NCI-H82 treated with DMSO at 0.1 percent for 48 hours (cell line): ENCODE results near the gene FAHD1.
"Not testable (repeated sequence)": the region's sequence is repeated elsewhere in the genome, so short reads cannot be mapped to it uniquely, and the experiment has no call there.

Experiments
- DNase-seq: peaks from one replicate; lab custom pipeline; 2025; ENCODE audit not compliant: unreplicated experiment; lab: John Stamatoyannopoulos, UW

The FAHD1 gene

GRCh38 chr16:1839554-1839953 is 12.5 kb downstream of the FAHD1 start:
- DNase-seq = no peak

- DNase-seq = no peak
These were observed 19.0 kb downstream of the FAHD1 start for GRCh38 chr16:1845985-1846384.

GRCh38 chr16:1846416-1846815 is 19.4 kb downstream of the FAHD1 start:
- no peak for DNase-seq

DNA sequence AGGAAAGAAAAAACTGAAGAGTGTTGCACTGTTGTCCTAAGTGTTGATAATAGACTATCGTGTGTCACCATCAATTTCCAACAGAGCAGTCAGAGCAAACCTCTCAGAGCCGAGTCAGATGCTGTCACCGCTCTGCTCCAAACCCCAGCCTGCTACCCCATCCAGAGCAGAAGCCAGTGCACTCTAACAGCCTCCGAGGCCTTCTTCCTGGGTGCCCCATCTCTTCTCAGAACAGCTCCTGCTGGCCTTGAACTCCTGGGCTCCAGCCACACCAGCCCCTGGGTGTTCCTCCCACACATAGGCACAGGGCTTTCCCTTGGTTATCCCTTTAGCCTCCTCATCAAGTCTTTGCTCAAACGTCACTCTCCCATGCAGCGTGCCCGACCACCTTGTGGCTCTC is 24.0 kb downstream of the FAHD1 start:
- no peak for DNase-seq

DNA sequence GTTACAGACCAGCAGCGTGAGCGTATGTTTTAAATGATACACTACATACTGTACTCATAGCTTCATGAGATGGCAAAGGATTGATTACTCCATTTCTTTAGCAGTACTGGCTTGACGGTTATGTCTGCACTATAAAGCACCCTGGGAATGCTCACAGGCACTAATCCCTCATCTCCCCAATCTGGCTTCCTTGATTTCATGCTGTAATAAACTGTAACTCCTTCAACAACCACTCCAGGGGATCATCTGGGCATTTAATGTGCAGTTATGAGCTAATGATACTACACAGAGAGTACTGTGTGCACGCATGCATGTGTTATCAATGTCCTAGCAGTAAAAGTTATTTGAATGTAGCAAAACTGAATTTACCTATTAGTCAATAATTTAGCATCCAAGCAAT is 24.8 kb downstream of the FAHD1 start:
- DNase-seq = no peak

GRCh38 chr16:1857433-1858097 is 30.6 kb downstream of the FAHD1 start:
- DNase-seq = no peak

GRCh38 chr16:1858189-1858865 is 31.3 kb downstream of the FAHD1 start:
- no peak for DNase-seq

DNA sequence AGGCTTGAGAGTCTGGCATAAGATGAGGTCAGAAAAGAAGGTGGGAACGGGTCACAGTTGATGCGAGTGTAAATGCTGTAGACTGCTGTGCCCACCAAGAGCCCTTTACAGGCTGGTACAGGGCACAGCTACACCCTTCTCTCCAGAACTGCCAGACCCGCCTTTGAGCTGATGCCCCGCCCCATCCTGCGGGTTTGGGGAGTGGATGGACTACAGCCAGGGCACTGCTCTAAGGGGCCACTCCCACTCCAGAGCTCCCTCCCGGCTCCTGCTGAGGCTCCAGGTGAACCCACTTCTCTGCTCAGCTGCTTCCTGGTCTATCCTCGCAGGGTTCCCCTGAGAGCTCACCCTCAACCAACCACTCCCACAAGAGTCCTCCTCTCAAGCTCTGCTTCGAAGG is 32.6 kb downstream of the FAHD1 start:
- DNase-seq = no peak

GRCh38 chr16:1861730-1862129 is 34.7 kb downstream of the FAHD1 start:
- no peak for DNase-seq

GRCh38 chr16:1862394-1862793 is 35.4 kb downstream of the FAHD1 start:
- no peak for DNase-seq

- no peak for DNase-seq
These were observed 36.9 kb downstream of the FAHD1 start for GRCh38 chr16:1863681-1864460.

DNA sequence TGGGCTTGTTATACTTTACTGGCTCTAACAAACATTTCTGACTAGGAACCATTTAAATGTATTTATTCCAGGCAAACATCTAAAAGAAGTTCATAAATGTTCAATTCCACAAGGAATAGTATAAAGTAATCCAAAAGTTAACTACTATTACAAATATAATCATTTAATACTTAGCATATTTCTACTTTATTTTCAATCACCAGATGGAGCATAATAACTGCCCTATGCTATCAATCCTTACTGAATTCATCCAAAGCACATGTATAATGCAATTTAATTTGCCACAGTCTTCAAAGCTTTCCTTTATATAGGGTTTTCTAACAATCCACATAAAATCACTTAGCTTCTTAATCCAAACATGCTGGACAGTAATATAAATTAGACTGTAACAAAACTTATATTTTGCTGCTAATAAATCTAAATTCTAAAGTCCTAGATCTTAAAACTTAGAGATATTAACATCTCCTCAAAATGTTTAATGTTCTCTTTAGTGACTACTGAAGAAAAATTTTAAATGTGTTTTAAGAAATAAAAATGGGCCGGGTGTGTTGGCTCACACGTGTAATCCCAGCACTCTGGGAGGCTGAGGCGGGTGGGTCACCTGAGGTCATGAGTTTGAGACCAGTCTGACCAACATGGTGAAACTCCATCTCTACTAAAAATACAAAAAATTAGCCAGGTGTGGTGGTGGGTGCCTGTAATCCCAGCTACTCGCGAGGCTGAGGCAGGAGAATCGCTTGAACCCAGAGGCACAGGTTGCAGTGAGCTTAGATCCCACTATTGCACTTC is 39.1 kb downstream of the FAHD1 start:
- DNase-seq = no peak

DNA sequence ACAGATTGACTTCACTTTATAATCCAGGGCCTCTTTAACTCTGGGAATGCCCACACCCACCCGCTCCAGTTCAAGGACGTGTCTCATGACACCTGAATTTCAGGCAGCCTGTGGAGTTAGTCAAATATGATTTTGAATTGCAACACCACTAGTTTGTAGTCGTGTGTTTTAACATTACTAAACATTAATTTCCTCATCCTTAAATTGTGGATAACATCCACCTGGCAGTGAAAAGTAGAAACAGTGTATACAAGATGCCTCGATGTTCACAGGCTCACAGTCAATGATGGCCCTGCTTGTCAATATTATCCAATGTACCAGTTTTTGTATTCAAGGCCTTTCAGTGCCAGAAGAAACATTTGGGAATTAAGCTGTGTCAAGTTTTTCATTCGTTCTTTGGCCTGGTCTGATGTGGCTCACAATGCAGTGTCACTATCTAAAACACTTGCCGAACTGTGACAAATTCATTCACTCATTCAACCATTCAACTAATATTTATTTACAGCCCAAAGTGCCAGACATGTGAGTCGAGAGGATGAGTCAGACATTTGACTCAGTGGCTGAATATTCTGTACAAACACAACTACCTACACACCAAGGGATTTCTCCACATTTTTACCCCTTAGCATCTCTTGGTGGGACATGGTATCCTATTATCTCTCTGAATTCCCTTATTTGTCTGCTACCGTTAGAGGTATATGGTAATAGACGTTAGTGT is 43.5 kb downstream of the FAHD1 start:
- DNase-seq = no peak

- peak; percentile 52 for DNase-seq
These were observed 45.1 kb downstream of the FAHD1 start, which contains the start of gene MEIOB for GRCh38 chr16:1871974-1872635. MEIOB (minus strand) TSS chr16:1872164; CDS start chr16:1868175, 3,989 bp downstream.

- no peak for DNase-seq
These were observed 47.8 kb downstream of the FAHD1 start for GRCh38 chr16:1874854-1875253.

GRCh38 chr16:1876066-1876465 is 49.1 kb downstream of the FAHD1 start:
- not testable (repeated sequence) for DNase-seq

DNA sequence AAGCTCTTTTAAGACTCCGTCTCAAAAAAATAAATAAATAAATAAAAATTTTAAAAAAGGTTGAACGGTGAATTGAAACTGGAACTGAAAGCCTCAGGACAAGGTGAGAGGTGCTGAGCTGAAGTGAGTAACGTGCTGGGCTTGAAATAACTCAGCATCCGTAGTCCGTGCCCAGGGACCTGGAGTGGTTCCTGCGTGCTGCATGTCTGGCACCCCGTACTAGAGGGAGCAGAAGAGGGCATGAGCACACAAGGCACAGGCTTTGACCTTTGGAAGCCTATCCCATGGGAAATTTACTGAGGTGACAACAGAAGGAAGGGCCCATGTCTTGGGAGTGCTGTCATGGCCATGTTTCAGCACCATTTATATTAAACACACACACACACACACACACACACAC is 49.5 kb downstream of the FAHD1 start:
- DNase-seq = no peak

GRCh38 chr16:1877089-1877488 is 50.1 kb downstream of the FAHD1 start:
- DNase-seq = no peak

- no peak for DNase-seq
These were observed 50.8 kb downstream of the FAHD1 start for GRCh38 chr16:1877804-1878203.

DNA sequence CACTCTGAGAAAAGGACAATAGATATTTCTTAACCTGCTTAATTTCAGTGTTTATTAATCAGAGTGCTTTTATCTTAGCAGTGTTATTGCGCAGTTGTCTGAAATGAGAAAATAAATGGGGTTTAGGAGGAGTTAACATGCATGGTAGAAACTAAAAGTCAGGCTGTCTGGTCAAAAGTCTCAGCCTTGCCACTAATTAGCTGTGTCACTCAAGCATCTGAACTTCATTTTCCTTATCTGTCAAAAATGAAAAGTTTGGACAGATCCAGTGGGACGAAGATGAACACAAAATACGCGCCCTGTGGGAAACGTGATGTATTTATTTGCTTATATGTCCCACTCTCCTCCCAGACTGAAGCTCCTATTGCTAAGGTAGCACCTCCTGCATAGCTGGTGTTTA is 51.2 kb downstream of the FAHD1 start:
- DNase-seq = no peak
